HG03575 (cell line): ENCODE results near the gene LDLRAD3.

Experiments used
- ATAC-seq: cut with Tn5 transposase; IDR thresholded peaks from one replicate; pipeline ENCODE4 v1.9.1; 2021; ENCODE audit not compliant: unreplicated experiment, insufficient number of reproducible peaks, low FRiP score; ENCODE audit errors: extremely low read depth

The LDLRAD3 gene

DNA sequence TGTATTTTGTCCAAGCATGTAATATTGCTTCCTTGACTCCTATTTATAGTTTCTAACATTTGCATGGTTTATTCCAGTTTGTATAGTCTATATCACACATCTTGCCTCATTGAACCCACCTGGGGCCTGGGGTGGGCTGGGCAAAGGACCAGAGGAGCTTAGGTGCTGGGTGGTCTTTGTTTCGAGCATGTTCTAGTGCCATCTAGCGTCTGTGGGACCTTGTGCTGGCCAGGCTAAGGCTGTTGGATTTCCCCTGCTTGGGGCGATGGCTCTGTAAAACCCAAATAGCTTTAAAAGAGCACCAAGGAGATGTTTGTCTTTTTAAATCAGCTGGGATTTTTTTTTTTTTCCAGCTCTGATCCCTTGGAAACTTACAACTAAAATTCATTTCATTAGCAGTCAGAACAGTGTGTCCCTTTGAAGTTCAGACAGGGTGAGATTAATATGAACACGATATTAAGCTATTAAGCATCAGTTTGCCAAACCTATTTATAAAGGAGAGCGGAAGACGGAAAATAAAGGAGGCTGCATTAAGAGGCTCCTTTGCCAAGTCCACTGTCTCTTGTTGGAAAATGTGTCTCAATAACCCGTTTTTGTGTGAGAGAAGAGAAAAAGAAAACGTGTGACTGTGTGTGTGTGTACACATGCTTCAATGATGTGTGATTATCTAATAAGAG, 188.0 kb downstream of the LDLRAD3 start:
- no peak for ATAC-seq

DNA sequence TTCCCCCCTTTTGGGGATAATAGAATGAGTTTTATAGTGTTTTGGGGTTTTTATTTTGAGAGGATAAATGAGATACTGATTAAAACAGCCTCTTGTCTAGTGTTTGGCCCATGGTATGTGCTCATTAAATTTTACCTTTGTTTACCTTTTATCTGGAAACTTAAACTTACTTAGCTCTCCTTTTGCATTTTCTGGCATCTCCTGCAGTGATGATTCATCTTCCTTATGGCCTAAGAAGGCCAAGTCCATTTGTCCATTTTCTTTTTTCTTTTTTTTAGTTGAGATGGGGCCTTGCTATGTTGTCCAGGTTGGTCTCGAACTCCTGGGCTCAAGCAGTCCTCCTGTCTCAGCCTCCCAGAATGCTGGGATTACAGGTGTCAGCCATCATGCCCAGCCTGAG, 189.1 kb downstream of the LDLRAD3 start:
- no peak for ATAC-seq

DNA sequence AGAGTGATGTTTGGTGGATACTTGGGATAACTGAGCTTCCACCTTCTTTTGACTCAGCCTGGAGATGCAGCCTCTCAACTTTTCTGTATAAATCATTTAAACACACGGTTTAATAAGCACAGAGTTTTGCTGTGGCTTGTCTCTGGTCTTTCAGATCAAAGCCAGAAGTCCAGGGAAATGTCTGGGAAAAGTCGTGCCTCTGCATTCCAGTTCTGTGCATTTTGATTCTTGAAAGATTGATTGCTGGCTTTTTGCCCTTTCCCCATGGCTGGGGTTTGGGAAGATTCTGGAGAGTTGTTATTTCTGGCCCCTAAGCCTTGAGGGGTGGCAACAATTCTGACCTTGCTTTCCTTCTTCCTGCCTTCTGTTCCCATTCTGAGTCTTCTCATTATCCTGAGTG, 191.2 kb downstream of the LDLRAD3 start:
- no peak for ATAC-seq

DNA sequence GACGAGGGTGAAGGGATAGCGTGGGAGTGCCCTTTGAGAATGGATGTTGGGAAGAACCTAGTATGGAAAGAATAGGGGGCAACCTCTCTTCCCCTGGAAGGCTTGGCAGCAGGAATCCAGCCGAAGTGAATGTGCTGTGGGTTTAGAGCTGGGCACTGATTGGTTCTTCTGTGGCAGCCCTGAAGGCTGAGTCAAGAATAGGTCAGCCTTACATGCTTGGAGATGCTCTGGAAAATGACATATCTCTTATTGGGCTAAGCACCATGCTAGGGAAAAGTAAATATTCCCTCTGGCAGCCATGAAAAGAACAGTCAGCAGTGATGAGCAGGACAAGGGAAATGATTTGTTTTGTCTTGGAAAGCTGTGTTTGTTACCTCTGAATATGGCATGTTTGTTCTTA, 195.9 kb downstream of the LDLRAD3 start:
- no peak for ATAC-seq

GRCh38 chr11:36141196-36141953, 197.5 kb downstream of the LDLRAD3 start:
- no peak for ATAC-seq

DNA sequence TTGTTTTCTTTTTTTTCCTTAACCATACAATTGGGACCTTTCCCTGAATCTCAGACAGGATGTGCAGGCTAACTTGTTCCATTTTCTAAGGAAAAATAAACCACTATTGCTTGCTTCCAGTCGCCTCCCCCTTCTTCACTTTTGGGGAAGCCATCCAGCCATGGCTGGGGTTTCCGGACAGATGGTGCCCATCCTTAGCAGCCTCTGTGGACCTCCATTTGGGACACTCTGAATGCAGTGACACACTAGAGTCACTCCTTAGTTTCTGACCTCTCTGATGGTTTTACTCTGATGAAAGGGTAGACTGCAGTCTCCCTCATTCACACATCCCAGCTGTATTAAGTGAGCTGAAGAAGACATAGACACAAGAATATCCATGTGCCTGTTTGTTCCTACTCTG, 198.1 kb downstream of the LDLRAD3 start:
- ATAC-seq: no peak

DNA sequence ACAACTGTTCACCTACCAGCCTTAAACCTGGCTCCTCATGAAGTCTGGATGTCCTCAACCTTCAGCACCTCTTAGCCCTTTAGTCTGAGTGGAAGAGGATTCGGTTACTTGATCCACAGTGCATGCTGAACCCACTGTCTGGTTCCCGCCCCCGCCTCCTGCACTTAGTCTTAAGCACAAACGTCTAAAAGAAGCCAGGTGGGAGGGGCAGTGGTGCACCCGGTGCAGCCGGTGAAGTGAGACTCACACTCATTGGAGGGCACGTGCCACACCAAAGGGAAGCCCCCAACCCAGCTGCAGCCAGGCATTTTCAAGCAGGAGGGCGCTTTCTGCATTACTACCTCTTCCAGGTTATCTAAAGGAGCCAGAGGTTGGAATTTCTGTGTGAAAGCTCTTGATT, 198.6 kb downstream of the LDLRAD3 start:
- ATAC-seq: no peak

DNA sequence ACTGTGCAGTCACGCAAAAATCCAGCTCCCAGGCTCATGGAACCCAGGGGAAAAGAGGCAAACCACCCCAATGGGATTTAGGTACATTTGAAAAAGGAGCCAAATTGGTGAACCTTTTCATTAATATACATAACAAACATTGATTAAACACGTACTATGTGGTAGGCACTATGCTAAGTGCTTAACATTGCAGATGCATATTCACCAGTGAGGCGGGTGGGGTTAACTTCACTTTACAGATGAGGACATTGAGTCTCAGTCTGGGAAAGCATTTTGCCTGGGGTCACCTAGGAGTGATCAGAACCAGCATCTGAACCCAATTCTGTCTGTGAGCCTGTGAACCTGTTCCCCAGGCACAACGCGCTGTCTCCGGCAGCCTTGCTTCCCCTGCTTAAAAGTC, 199.0 kb downstream of the LDLRAD3 start:
- ATAC-seq: no peak

DNA sequence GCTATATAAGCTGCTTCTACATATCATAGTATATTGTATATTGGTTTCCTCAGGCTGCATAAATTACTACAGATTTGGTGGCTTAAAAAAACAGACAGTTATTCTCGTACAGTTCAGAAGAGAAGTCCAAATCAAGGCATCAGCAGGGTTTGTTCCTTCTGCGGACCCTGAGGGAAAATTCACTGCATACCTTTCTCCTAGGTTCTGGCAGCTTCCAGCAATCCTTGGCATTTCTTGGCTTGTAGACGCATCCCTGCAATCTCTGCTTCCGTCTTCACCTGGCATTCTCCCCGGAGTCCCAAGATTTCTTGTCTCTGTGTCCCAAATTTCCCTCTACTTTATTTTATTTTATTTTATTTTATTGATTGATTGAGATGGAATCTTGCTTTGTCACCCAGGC, 202.6 kb downstream of the LDLRAD3 start:
- no peak for ATAC-seq

DNA sequence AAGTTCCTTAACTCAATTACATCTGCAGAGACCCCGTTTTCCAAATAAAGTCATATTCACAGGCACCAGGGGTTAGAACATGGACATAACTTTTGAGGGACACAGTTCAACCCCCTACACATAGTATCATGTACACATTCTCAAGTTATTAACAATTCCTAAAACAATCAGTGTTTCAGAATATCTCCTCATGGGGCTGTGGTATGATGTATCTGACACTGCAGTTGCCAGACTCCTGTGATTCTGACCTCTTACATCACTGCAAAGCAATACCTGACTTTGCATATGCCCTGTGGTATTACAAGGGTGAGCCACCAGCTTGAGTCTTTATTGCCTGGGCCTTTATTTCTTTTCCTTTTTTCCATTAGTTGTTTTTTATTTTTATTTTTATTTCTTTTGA, 203.6 kb downstream of the LDLRAD3 start:
- ATAC-seq: no peak

DNA sequence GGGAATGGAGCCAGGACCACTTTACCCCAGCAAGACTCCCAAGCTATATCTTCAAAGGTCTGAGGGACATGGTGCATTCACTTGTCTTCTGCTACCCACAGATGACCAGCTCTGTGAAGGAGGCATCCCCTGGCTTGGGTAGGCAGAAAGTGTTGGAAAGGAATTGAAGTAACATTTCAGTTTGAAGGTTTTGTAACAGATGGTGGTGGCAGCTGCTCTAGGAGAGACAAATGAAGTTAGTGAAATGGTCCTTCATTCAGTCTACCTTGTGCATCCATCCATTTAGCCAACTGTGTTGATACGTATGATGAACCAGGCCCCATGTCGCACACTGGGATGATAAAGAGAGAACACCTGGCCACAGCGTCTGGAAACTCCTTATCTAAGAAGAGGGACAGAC, 204.8 kb downstream of the LDLRAD3 start:
- ATAC-seq: no peak

- ATAC-seq: peak; percentile 79
These were observed 205.8 kb downstream of the LDLRAD3 start for GRCh38 chr11:36149538-36150242.

- ATAC-seq: no peak
These were observed 207.1 kb downstream of the LDLRAD3 start for GRCh38 chr11:36150986-36151385.

DNA sequence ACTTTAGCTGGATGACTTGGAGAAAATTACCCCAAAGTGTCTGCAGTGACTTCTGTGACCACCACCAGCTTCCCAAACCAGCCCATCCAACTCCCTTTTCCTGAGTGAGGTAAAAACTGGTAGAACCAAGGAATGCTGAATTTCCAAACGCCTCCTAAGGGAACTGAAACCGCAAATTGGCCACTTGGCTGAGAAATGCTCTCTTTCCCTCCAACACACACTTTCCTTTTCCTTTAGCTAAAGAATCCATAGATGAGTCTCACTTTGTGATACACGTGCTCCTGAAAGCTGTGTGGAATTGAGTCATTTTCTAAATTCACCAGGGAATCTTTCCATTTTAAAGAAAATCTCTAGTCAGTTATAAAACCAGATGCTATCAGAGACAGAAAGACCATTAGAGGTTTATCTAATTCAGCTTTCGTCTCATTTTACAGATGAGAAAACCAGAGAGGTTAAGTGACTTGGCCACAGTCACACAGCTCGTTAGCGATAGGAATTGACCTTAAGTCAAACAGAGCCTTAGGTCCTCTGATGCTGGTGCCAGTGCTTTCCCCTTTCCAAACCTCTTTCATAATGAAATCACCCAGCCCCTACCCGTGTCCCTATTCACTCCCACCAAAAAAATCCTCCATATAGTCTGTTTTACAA, 208.2 kb downstream of the LDLRAD3 start:
- no peak for ATAC-seq

DNA sequence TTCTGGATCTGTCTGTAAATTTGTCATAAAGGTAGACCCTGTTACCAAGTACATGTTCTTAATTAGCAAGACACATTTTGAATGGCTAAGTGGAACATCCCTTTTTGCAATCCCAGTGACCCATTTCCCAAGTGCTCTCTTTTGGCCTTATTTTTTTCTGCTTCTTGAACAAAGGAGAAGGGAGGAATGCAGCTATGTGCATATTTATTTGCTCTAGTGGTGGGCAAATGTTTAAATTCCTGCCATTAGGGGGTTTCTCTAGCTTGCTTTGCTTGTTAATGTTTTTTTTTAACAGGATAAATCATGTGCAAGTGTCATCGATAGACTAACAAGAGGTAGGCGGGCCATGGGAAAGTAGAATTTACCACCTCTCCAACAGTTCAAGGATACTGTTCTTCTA, 209.7 kb downstream of the LDLRAD3 start:
- no peak for ATAC-seq

GRCh38 chr11:36155124-36155561, 211.3 kb downstream of the LDLRAD3 start:
- ATAC-seq: no peak

DNA sequence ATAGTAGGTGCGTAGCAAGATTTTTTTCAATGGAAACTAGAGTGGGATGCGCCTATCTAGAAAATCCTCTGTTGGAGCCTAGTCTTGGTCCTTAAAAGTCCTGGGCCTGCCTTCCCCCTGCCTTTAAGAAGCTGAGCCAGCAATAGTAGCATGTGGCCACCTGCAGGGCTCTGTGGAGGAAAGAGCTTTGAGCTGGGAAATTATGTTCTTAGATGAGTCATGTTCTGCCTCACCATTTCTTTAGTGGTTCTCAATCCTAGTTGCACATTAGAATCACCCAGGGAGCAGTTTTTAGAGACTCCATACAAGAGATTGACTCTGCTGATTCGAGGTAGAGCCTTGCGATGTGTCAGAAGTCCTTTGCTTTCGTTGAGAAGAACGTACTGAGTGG, 211.9 kb downstream of the LDLRAD3 start:
- no peak for ATAC-seq

- ATAC-seq: no peak
These were observed 212.4 kb downstream of the LDLRAD3 start for GRCh38 chr11:36156161-36156816.

GRCh38 chr11:36156817-36157519, 213.1 kb downstream of the LDLRAD3 start:
- no peak for ATAC-seq
